ENCODE data around the gene HSPA12A.

DNA sequence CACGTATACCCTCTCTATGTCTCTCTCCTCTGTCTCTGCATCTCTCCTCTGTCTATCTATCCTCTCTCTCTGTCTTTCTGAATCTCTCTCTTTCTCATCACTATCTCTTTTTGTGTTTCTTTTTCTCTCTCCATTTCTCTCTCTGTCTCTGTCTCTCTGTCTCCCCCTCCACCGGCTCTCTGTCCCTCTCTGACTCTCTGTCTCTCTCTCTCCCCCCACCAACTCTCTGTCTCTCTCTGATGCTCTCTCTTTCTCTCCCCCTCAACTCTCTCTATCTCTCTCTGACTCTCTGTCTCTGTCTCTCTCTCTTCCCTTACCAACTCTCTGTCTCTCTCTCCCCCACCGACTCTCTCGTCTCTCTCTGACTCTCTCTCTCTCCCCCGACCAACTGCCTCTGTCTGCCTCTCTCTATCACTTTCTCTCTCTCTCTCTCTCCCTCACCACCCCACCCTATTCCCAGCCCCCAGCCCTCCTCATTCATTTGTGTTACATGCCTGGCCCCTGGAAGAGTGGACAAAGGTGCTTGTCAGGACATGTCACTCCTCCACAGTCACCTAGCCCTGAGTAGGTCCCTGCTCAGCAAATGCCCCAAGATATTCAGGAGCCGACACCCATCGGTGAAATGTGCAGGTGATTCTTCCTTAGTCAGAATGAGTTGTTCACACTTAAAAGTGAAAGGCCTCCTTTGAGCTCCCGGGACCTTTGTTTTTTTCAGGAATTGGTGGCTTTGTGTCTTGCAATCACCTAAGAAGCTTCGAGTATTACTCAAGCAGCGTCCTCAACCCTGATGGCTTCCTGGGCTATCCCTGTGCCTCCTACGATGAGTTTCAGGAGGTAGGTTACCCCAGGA is 108.0 kb downstream of the HSPA12A start:
- TF ChIP-seq POLR2AphosphoS5 (IDR thresholded peaks at IDR 0.05; ENCODE audit: low read depth, low read length): no peak
- TF ChIP-seq POLR2A (IDR thresholded peaks at IDR 0.05; ENCODE audit: low read depth, low read length): no peak
- no peak for TF ChIP-seq PAX5 (IDR thresholded peaks at IDR 0.05; ENCODE audit: insufficient read depth, low read length, severe bottlenecking)
